MV-4-11 (cell line): ENCODE measurements around the gene PEX14.
"Not testable (repeated sequence)": the region's sequence is repeated elsewhere in the genome, so short reads cannot be mapped to it uniquely, and the experiment has no call there.

Source experiments
- DNase-seq: peaks from one replicate; lab custom pipeline; 2025; lab: John Stamatoyannopoulos, UW

The PEX14 gene, protein sequence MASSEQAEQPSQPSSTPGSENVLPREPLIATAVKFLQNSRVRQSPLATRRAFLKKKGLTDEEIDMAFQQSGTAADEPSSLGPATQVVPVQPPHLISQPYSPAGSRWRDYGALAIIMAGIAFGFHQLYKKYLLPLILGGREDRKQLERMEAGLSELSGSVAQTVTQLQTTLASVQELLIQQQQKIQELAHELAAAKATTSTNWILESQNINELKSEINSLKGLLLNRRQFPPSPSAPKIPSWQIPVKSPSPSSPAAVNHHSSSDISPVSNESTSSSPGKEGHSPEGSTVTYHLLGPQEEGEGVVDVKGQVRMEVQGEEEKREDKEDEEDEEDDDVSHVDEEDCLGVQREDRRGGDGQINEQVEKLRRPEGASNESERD

DNA sequence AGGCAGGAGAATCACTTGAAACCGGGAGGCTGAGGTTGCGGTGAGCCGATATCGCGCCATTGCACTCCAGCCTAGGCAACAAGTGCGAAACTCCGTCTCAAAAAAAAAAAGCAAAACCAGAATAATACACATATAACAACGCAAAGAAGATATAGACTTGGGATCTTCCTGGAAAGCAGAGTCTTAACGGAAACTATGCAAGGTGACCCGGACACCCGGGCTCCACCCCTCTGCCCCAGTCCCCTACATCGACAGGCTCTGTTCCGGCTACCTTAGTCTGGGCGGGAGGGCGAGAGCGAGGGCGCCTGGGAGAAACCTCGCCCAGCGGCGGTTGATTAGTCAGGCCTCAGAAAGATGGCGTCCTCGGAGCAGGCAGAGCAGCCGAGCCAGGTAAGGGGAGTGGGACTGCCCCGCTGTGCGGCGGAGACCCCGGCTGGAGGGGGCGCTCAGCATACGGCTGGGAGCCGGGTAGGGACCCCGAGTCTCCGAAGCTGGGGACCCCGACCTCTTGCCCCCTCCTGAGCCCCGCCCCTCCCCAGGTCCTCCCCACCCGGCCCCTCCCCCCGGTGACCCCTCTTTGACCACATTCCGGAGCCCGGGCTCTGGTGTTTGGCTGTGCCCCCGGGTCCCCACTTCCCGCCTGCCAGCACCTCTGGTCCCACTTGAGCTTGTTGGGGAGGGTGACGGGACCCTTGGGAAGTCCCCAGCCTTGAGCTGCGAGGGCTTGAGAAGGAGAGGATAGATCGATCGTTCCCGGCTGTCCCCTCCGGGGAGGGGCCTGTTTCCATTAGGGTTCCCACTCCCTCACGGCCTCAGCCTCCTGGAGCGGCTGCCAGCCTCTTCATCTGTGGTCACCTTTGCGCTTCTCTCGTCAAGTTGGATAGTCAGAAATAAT, at the start of gene PEX14:
Gene PEX14 (plus strand): TSS at position 338 of the 895 bp plus-strand sequence. CDS start 17 bp downstream, at position 355.
- DNase-seq = peak; percentile 81

DNA sequence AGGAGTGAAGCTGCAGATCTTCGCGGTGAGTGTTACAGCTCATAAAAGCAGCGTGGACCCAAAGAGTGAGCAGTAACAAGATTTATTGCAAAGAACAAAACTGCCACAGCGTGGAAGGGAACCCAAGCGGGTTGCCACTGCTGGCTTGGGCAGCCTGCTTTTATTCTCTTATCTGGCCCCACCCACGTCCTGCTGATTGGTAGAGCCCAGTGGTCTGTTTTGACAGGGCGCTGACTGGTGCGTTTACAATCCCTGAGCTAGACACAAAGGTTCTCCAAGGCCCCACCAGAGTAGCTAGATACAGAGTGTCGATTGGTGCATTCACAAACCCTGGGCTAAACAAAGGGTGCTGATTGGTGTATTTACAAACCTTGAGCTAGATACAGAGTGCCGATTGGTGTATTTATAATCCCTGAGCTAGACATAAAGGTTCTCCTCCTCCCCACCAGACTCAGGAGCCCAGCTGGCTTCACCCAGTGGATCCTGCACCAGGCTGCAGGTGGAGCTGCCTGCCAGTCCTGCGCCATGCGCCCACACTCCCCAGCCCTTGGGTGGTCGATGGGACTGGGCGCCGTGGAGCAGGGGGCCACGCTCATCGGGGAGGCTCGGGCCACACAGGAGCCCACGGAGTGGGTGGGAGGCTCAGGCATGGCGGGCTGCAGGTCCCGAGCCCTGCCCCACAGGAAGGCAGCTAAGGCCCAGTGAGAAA, 48.8 kb upstream of the PEX14 start:
- peak; percentile 21 for DNase-seq

DNA sequence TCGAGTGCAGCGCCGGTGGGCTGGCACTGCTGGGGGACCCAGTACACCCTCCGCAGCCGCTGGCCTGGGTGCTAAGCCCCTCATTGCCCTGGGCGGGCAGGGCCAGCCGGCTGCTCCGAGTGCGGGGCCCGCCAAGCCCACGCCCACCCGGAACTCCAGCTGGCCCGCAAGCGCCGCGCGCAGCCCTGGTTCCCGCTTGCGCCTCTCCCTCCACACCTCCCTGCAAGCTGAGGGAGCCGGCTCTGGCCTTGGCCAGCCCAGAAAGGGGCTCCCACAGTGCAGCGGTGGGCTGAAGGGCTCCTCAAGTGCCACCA, 48.3 kb upstream of the PEX14 start:
- DNase-seq = not testable (repeated sequence)

DNA sequence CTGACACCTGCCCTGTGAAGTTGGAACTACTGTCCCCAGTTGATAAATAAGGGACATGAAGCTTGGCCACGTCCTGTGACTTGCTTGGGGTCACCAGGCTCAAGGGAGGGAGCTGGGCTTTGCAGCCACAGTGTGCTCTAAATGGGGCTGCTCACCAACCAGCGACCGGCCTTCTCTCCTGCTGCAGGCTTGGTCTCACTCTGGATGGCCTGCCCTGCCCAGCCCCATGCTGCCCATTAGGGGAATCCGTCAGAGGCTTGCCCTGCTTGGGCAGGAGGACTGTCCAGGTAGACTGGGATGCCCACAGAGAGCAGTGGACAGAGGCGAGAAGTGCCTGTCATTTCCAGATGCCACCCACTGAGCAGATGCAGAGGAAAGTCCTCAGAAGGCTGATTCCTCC, 45.8 kb upstream of the PEX14 start:
- no peak for DNase-seq

DNA sequence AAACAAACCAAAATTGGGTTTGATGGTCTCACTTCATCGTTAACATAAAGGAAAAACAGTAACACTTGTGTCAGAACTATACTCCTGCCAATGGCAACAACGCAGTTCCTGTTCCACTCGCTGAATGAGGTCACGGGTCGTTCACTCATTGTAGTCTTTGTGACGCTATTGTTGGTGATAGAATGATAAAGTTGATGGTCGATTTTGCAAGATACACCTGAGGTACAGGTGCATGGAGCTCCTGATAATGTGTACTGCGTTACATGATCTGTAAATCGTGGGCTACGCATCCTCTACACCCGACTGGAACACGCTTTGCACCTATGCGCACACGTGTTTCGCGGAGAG, 44.9 kb upstream of the PEX14 start:
- DNase-seq = peak; percentile 48

DNA sequence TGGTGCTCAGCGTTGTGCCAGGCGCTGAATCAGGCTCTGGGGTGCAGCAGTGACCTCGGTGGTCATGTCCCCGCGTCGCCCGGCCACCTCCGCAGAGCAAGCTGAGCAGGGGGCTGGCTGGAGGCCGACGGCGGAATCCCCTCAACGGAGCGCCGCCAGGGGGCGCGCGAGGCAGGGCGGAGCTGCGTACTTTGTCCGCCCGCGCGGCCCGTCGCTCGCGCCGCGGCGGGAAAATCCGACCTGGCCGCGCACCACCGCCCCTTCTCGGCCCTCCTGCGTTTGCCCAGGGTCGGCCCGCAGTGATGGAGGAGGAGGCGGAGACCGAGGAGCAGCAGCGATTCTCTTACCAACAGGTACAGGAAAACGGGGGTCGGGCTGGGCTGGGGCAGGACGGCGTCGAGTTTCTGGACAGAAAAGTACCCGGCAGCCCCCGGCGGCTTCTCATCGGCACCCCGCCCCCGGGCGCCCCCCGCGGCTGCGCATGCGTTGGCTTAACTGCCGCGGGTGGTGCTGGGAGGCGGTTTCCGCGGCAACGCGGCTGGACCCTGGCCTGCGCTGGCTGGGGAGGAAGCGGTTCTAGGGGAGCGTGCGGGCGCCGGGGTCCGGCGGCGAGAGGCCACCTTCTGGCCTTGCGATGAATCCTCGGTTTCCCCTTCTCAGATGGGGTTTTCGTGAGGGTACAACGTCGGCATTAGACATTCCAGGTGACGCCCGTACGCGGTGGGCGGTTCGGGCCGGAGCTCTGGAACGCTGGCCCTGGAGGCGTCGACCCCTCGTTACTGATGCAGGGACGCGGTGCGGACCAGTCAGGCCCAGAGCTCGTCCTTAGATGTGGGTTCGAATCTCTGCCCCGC, 44.3 kb upstream of the PEX14 start, which contains the start of gene CENPS:
Gene CENPS (plus strand): TSS at position 218 of the 854 bp plus-strand sequence. CDS start 85 bp downstream, at position 303.
- DNase-seq = peak; percentile 84

DNA sequence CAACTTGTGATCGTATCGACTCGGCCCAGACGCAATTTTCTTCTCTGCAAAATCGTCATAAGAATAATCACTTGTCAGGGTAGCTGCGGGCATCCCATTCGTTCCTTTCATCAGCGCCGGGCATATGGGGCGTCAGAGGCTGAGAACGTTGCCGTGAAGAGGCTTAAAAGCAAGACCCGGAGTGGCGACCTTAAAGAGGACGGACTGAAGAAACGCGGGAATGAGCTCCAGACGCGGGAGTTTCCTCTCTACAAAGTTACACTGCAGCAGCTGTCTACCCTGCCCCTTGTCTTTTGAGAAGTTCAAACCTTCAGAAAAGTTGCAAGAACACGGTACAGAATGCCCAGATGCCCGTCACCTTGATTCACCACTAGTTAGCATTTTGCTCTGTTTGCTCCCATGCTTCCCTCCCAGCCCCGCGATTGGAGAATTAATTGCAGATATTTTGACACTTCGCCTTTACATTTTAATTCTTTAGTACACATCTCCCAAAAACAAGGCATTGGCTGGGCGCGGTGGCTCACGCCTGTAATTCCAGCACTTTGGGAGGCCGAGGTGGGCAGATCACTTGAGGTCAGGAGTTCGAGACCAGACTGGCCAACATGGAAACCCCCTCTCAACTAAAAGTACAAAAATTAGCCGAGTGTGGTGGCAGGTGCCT, 43.5 kb upstream of the PEX14 start:
- DNase-seq = peak; percentile 22

DNA sequence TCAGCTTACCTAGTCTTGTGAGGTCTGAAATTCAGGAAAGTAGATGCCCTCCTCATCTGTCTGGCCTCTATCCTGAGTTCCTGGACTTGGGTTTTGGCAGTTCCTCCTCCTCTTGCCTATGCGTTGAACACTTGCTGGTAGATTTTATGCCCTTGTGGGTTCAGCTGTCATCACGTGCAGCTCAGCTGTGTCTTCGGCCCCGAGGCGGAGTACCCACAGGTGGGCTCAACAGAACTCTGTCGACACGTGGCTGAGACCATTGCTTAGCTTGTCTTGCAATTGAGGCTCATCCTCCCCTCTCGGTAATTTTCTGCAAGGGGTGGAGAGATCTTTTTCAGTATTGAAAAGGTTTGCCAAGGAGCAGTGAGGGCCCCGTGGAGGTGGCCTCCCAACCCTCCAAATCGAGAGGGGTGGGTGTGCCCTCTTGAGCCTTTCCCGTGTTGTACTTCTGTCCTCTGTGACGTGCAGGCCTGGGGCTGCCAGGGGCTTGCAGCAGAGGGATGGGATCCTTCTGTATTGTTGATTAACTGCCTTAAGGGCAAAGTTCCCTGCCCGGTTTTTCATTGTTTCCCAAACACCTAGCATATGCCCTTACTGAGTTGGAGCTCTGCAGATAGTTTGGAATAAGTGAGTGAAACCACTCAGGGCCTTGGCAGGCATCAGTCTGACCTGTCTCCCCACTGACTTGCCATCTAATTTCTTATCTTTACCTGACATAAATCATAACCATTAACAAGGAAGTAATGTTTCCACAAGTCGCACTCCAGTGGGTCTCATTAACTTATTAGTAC, 41.6 kb upstream of the PEX14 start:
- DNase-seq = peak; percentile 15

DNA sequence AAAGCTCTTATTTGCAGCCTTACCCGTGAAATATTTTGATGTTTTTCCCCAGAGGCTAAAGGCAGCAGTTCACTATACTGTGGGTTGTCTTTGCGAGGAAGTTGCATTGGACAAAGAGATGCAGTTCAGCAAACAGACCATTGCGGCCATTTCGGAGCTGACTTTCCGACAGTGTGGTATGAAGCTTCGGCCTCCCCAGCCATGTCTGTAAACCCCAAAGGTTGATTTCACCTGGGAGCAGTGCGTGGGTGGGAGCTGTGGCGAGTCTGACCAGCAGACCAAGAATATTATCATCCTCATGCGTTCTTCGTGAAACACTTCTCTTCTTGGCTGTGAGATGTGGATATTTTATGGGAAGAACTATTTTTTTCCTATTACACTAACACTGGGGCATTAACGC, 41.0 kb upstream of the PEX14 start:
- DNase-seq = no peak

DNA sequence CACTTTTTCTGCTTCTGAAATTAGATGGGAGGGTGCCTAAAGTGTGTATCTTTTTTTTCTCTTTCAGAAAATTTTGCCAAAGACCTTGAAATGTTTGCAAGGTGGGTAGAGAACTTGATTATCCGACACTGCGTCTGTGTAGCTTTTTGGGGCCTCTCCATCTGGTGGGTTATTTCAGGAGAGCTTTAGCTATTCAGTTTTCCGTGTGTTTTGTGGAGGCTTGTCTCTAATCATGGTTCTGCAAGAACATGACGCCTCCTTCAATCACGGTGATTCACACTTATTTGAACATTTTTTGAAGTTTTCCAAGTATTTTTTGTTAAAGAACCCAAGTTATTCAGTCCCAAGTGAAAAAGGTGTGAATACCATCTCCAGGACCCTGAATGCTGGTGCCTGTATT, 40.2 kb upstream of the PEX14 start:
- DNase-seq = no peak

DNA sequence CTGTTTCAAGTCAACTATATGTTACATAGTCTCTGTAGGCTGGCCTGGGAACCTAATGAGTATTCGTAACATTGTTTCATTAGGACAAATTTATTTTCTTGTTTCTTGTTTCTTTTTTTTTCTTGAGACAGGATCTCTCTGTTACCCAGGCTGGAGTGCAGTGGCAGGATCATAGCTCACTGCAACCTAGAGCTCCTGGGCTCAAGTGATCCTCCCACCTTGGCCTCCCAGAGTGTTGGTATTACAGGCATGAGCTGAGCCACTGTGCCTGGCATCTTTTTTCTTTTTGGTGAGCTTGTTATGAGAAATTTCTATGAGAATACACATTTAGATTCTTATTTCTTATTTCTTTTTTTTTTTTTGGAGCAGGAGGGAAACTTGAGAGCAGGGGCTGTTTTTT, 37.7 kb upstream of the PEX14 start:
- no peak for DNase-seq

DNA sequence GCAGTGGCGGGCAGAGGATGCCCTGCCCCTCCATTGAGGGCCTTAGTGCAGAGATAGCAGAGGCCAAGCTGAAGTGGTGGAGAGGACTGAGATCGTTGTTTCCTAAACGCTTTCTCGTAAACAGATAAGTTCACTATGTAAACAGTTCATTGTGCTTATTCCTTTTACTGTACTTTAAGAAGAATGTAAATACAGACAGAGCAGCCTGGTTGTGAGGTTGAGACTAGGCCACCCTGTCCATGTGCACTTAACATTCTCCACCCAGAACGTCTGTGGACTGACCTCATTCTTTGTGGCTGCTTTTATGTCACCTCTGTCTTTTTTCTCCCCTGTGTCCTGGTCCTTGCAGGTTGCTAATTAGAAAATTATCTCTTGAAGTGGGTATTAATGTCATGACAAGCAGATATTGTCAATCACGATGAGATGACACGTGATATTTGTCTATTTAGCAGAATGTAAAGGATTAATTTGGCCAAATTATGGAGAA, 36.0 kb upstream of the PEX14 start:
- DNase-seq = no peak

DNA sequence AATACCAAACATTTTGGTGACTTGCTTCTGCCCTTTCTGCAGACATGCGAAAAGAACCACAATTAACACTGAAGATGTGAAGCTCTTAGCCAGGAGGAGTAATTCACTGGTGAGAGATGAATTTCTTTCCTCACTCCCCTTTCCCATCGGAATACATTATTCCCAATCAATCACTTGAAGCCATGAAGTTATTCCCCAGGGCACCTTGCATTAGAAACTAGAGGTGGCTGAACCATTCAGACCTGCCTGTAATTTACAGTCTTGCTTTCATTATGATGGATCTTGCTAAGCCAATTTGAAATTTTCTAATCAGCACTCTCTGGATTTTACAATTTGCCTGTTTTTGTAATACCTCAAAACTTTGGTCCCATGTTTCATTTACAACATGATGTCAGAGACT, 34.4 kb upstream of the PEX14 start:
- DNase-seq = no peak

DNA sequence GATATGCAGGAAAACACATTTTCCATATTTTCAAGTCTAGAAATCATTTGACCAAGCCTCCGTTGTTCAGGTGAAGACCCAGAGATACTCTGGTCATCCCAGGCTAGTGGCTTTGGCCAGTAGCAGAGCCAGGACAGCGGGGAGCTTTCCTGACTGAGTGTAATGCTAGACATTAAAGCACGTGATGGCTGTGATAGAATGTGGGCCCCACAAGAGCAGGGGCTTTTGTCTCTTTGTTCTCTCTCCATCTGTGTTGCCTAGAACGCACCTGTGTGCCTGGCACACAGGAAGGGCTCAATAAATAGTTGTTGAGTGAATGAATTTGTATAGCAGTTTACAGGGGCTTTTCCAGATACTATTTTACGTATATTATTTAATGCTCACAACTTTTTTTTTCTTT, 34.0 kb upstream of the PEX14 start:
- DNase-seq = no peak

DNA sequence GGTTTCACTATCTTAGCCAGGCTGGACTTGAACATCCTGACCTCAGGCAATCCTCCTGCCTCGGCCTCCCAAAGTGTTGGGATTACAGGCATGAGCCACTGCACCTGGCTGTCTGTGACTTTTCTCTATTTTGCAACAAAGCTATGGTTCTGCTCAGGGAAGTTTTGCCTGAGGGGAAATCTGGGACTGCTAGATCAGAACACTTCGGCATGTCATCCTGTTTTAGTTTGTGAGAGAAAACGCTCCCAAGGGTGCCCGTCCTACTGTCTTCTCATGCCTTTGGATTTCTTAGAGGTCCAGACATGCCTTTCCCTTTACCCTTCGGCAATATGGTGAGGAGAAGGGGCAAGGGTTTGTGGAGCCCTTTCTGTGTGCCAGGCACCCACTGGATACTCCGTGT, 30.5 kb upstream of the PEX14 start:
- DNase-seq = no peak

DNA sequence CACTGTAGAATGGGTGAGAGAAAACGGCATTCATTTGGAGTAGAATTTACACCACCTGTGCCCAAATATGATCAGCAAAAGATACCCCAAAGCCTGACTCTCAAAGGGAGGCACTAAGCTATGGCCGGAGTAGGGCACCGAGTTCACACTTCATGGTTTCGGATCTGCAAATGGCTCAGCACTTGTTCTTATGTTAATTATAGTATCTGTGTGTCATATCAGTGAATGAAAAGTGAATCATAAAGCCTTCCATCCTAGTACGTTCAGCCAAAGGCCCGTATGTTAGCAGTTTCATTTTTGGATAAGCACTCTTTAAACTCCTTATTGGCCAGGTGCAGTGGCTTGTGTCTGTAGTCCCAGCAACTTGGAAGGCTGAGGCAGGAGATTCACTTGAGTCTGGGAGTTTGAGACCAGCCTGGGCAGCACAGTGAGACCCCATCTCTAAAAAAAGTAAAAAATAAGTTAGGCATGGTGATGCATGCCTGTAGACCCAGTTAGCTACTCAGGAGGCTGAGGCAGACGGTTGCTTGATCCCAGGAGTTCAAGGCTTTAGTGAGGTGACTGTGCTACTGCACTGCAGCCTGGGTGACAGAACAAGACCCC, 29.9 kb upstream of the PEX14 start:
- DNase-seq = peak; percentile 67

DNA sequence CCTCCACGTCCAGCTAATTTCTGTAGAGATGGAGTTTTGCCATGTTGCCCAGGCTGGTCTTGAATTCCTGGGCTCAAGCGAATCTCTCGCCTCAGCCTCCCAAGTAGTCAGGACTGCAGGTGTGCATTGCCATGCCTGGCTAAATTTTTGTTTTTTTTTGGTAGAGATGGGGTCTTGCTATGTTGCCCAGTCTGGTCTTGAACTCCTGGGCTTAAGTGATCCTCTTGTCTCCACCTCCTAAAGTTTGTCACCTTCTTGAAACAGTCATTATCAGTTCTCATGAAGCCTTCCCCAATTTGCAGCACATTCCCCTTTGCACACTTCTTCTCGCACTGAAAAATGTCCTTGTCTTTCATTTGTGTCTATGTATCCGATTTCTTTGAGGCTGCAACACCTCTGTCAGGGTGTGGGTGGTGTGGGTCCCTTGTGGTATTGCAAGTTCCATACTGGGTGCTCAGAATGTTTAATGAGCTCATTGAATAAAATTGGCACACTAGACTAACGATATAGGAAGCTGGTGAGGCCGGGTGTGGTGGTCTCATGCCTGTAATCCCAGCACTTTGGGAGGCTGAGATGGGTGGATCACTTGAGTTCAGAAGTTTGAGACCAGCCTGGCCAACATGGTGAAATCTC, 27.8 kb upstream of the PEX14 start:
- DNase-seq = no peak

DNA sequence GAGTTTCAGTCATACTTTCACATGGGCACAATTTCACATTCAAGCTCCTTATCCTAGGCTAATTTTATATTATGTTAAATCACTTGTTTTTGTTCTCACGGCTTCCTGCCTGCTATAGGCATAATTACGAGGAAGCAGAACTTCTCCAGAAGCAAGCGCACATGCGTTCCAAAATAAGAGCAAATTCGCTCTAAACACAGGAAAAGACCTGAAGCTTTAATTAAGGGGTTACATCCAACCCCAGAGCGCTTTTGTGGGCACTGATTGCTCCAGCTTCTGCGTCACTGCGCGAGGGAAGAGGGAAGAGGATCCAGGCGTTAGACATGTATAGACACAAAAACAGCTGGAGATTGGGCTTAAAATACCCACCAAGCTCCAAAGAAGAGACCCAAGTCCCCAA, 25.0 kb upstream of the PEX14 start, which contains the start of gene CORT:
Gene CORT (plus strand): TSS at position 281 of the 400 bp plus-strand sequence. CDS start 193 bp downstream, outside the sequence.
- peak; percentile 25 for DNase-seq
